HG02798 (cell line): Measurements from ENCODE around the gene DICER1.
"Not testable (repeated sequence)": the region's sequence is repeated elsewhere in the genome, so short reads cannot be mapped to it uniquely, and the experiment has no call there.

ENCODE experiments used
- ATAC-seq: cut with Tn5 transposase; IDR thresholded peaks from one replicate; pipeline ENCODE4 v1.9.1; 2021; ENCODE audit warnings: mild to moderate bottlenecking; ENCODE audit not compliant: unreplicated experiment, poor library complexity

DICER1 gene

DNA sequence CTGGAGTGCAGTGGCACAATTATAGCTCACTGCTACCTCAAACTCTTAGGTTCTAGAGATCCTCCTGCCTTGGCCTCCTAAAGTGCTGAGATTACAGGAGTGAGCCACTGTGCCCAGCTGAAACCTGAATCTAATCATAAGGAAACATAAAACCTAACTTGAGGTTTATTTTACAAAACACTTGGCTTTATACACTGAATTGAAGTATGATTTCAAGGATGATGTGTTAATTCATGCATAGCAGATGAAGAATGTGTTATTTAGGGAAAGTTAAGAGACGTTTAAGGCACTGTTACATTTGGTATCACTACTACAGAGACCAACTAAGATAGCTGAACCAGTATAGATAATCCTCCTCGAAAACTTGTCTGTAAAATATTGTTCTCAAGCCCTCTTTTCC is 6.4 kb downstream of the DICER1 start:
- no peak for ATAC-seq

- ATAC-seq: no peak
These were observed 7.9 kb downstream of the DICER1 start for GRCh38 chr14:95149441-95149840.

DNA sequence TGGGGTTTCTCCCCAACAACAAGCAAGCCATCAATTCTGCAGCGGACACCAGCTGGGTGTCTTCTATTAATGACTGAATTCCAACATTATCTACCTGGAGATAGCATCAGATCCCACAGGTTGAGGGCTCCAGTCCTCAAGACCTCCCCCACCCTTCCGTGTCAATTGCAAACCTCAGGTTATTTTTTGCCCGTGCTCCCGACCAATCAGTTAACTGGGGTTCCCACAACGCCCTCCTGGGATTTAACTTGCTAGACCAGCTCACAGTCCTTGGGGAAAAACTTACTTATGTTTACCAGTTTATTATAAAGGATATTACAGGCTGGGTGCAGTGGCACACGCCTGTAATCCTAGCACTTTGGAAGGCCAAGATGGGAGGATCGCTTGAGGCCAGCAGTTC is 9.7 kb downstream of the DICER1 start:
- no peak for ATAC-seq

GRCh38 chr14:95146079-95146771 is 11.1 kb downstream of the DICER1 start:
- ATAC-seq: no peak

DNA sequence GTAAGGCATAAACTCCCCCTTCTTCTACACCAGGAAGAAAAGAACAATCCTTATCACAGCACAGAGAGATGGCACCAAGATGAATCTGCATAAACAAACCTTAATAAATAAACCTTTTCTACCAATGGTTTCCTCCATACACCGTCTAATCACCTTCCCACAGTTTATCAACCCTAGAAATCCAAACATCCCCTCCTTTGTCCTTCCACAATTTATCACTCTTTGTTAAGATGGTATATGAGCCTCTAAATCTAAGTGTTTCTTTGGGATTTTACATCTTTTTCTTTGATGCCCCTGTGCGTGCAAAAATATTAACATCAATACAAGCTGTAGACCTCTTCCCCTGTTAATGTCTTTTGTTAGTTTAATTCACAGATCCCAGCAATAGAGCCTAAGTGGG is 12.5 kb downstream of the DICER1 start:
- ATAC-seq: no peak

DNA sequence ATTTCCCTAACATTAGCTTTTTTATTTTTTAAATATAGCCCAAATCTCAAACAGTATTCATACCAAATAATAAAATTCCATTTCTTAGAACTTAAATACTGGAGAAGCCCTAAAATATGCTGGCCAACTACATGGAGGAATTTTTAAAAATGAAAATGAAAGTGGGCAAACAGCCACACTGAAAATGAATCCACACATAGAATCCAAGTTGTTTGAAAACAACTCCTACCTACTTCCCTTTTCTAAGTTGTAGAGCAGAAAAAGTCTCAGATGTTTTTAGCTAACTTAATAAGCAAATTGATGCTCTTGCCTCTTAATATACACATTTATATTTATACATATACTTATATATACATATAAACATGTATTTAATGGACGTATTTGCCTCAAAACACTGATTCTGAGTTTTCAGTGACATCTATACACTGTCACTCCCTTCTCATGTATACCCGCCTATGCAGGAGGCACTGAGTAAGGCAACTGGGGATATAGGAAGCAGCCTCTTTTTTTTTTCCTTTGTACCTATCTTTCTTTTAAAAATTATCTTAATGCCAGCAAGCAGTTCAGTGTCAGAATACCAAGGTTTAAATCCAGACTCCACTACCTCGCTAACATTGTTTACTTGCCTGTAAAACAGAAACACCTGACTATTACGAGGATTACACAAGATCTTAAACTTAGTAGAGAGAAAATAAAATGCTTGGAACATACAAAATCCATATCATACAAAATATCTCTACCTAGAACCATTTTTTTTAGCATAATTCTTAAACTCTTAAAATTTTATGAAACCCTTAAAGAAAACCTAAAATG is 13.3 kb downstream of the DICER1 start:
- no peak for ATAC-seq

GRCh38 chr14:95142208-95142607 is 15.1 kb downstream of the DICER1 start:
- no peak for ATAC-seq

- ATAC-seq: no peak
These were observed 15.6 kb downstream of the DICER1 start for GRCh38 chr14:95141684-95142083.

- no peak for ATAC-seq
These were observed 17.1 kb downstream of the DICER1 start for GRCh38 chr14:95140060-95140858.

GRCh38 chr14:95138876-95139275 is 18.5 kb downstream of the DICER1 start:
- no peak for ATAC-seq

GRCh38 chr14:95138455-95138854 is 18.9 kb downstream of the DICER1 start:
- ATAC-seq: not testable (repeated sequence)

DNA sequence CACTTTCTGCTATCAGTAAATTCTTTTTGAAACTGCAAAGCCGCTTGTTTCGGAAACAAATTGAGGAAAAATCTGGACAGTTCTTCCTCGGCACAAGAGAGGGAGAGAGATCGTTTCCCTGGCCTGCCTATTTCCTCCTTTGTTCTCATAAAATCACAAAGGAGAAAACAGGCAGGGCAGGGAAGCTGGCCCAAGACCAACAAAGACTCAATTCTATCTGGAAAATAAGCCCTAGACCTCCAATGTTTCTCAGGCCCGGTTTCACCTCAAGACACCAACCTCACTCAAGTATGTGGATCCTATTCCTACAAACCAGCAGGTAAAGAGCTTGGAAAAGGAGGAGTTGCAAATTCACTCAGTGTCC is 19.5 kb downstream of the DICER1 start:
- ATAC-seq: no peak

DNA sequence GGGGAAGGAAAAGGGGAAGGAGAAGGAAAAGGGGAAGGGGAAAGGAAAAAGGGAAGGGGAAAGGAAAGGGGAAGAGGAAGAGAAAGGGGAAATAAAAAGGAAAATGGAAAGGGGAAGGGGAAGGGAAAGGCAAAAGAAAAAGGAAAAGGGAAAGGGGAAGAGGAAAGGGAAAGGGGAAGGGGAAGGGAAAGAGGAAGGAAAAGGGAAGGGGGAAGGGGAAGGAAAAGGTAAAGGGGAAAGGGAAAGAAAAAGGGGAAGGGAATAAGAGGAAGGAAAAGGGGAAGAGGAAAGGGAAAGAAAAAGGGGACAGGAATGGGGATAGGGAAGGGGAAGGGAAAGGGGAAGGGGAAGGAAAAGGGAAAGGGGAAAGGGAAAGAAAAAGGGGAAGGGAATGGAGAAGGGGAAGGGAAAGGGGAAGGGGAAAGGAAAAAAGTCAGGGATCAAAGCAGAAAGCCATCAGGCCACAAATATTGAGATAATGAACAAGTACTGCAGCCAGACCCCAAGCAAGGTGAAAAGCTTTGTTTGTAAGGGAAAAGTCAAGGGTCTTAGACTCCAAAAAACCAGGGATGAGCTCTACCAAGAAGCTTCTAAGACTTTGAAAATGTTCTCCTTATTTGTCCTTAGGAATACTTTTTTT is 20.0 kb downstream of the DICER1 start:
- no peak for ATAC-seq

- ATAC-seq: no peak
These were observed 20.7 kb downstream of the DICER1 start for GRCh38 chr14:95136631-95137030.

GRCh38 chr14:95134304-95134933 is 22.9 kb downstream of the DICER1 start:
- no peak for ATAC-seq

- no peak for ATAC-seq
These were observed 24.0 kb downstream of the DICER1 start for GRCh38 chr14:95133282-95133681.

- no peak for ATAC-seq
These were observed 24.6 kb downstream of the DICER1 start for GRCh38 chr14:95132760-95133159.

GRCh38 chr14:95130549-95130948 is 26.8 kb downstream of the DICER1 start:
- ATAC-seq: no peak

DNA sequence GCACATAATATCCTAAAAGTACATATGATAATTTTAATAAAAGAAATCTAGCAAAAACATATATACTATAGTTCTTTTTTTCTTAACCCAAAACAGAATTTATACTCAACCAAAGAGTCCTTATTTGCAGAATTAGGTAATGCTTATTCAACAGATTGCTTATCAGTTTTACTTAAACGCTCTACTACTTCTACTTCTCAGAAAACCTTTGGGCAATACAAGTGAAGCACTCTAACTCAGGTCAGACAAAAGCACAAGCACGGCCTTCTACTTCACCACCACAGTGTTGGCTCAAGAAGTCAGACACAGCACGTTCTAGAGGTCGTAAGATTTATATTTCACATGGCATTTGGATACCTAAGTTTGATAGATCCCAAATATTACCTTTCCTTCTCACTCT is 29.2 kb downstream of the DICER1 start:
- no peak for ATAC-seq

DNA sequence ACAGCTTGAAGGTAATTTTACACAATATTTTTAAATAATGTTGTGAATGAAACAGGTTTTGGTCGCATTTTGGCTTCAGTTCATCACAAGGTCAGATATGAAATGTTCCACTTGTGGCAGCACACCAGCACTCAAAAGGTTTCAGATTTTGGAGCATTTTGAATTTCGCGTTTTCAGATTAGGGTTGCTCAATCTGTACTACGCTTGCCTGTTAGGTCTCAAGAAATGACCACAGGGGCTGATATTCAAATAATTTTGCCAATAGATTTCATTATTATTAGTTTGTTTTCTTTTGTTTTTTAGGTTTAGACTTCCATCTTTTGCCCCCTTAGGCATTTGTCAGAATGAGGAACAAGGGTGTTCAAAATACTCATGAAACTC is 29.8 kb downstream of the DICER1 start:
- ATAC-seq: no peak
